B cell (primary cell): ENCODE results near the gene METTL3.

Experiments
- CTCF ChIP-seq: fragments of 200-600 bp; IDR thresholded peaks from one replicate; pipeline ENCODE4 v1.8.0; 2022; ENCODE audit warnings: antibody characterized with exemption, mild to moderate bottlenecking
- EZH2 ChIP-seq: IDR thresholded peaks from 2 replicates; pipeline ENCODE4 v1.6.1; 2012; ENCODE audit warnings: borderline replicate concordance, low read depth, mild to moderate bottlenecking, moderate library complexity, low read length; ENCODE audit not compliant: insufficient read depth, poor library complexity, severe bottlenecking

- TF ChIP-seq CTCF: no peak
- TF ChIP-seq EZH2: no peak
These were observed 47.6 kb upstream of the METTL3 start for GRCh38 chr14:21558703-21559170.
